GM23248 (cell line): ENCODE measurements around the gene KNCN. TPM values are rescaled to one million over a fixed set of nuclear protein-coding genes. Genes with fewer than 3 reads are reported as not detected.

Source experiments
- DNase-seq: peaks from one replicate; pipeline ENCODE4 v3.0.0-alpha.2; 2015
- H2AFZ ChIP-seq: fragments of 200-600 bp; sonication (generic); 2 replicates; pipeline ENCODE4 v1.6.1; 2016; ENCODE audit warnings: antibody characterized with exemption
- H3F3A ChIP-seq: fragments of 200-600 bp; sonication (generic); 2 replicates; pipeline ENCODE4 v1.6.1; 2016; ENCODE audit warnings: mild to moderate bottlenecking, antibody characterized with exemption, mixed run types; ENCODE audit not compliant: insufficient read depth
- H3K27ac ChIP-seq: fragments of 200-600 bp; sonication (generic); 2 replicates; pipeline ENCODE4 v1.5.1; 2016; ENCODE audit warnings: mild to moderate bottlenecking
- H3K27me3 ChIP-seq: fragments of 200-600 bp; sonication (generic); replicated peaks from 2 replicates; pipeline ENCODE4 v1.6.1; 2016; ENCODE audit warnings: mild to moderate bottlenecking; ENCODE audit not compliant: insufficient read depth
- H3K36me3 ChIP-seq: fragments of 200-600 bp; sonication (generic); 2 replicates; pipeline ENCODE4 v1.6.1; 2016; ENCODE audit warnings: low read depth, mild to moderate bottlenecking
- H3K4me1 ChIP-seq: fragments of 200-600 bp; sonication (generic); 2 replicates; pipeline ENCODE4 v1.6.1; 2016; ENCODE audit warnings: mild to moderate bottlenecking; ENCODE audit not compliant: insufficient read depth
- H3K4me2 ChIP-seq: fragments of 200-600 bp; sonication (generic); one replicate; pipeline ENCODE4 v1.6.1; 2016; ENCODE audit warnings: mild to moderate bottlenecking; ENCODE audit not compliant: unreplicated experiment
- H3K4me3 ChIP-seq: fragments of 200-600 bp; sonication (generic); 2 replicates; pipeline ENCODE4 v1.5.1; 2016; ENCODE audit warnings: mild to moderate bottlenecking
- H3K79me2 ChIP-seq: fragments of 200-600 bp; sonication (generic); 2 replicates; pipeline ENCODE4 v1.6.1; 2016; ENCODE audit warnings: mild to moderate bottlenecking; ENCODE audit not compliant: insufficient read depth
- H3K9ac ChIP-seq: fragments of 200-600 bp; sonication (generic); 2 replicates; pipeline ENCODE4 v1.6.1; 2016; ENCODE audit warnings: mild to moderate bottlenecking
- H3K9me2 ChIP-seq: fragments of 200-600 bp; sonication (generic); 2 replicates; pipeline ENCODE4 v1.6.1; 2016; ENCODE audit warnings: mixed run types, mild to moderate bottlenecking, moderate library complexity; ENCODE audit not compliant: insufficient read depth
- H3K9me3 ChIP-seq: fragments of 200-600 bp; sonication (generic); one replicate; pipeline ENCODE4 v1.6.1; 2017; ENCODE audit warnings: low read depth
- H4K20me1 ChIP-seq: fragments of 200-600 bp; sonication (generic); 2 replicates; pipeline ENCODE4 v1.6.0; 2016; ENCODE audit not compliant: insufficient read depth
- EZH2 ChIP-seq: fragments of 200-600 bp; sonication (generic); IDR thresholded peaks from 2 replicates; pipeline ENCODE4 v1.6.1; 2018; ENCODE audit warnings: antibody characterized with exemption, mild to moderate bottlenecking; ENCODE audit not compliant: insufficient read depth, poor library complexity, severe bottlenecking
- EZH2phosphoT487 ChIP-seq: fragments of 200-600 bp; sonication (generic); IDR thresholded peaks from 2 replicates; pipeline ENCODE4 v1.6.1; 2018; ENCODE audit warnings: antibody characterized with exemption, moderate library complexity, mild to moderate bottlenecking, low read depth; ENCODE audit not compliant: insufficient read depth
- WGBS, 2 experiments: methylation state at CpG; one replicate each; pipeline ENCODE4 v1.1.6; 2015 to 2017; ENCODE audit warnings: low lambda C conversion rate in 2 of 2, low coverage in 1 of 2; ENCODE audit errors: missing lambda C conversion rate in 2 of 2; 5-methylcytosine and 5-hydroxymethylcytosine counted together
- in situ Hi-C: fragments of 300-500 bp; cut with MboI; formaldehyde crosslinking; loops from 2 replicates; pipeline ENCODE4 v1.15.0; 2020
- polyA plus RNA-seq: library from polyadenylated mRNA; unstranded; fragments of >200 nt; fragmentation: Nextera tagmentation; extraction: Ambion mirVana; gene quantifications from 2 replicates; pipeline ENCODE4 v1.2.1, GENCODE V29; 2016
- total RNA-seq: library from RNA; depleted of rRNA; stranded (reverse); fragments of >200 nt; shearing (Covaris generic); gene quantifications from 2 replicates; pipeline ENCODE4 v1.2.3, GENCODE V29; 2014

The KNCN gene
- total and polyA plus RNA-seq, 2 experiments from 2014 or later = not detected

DNA sequence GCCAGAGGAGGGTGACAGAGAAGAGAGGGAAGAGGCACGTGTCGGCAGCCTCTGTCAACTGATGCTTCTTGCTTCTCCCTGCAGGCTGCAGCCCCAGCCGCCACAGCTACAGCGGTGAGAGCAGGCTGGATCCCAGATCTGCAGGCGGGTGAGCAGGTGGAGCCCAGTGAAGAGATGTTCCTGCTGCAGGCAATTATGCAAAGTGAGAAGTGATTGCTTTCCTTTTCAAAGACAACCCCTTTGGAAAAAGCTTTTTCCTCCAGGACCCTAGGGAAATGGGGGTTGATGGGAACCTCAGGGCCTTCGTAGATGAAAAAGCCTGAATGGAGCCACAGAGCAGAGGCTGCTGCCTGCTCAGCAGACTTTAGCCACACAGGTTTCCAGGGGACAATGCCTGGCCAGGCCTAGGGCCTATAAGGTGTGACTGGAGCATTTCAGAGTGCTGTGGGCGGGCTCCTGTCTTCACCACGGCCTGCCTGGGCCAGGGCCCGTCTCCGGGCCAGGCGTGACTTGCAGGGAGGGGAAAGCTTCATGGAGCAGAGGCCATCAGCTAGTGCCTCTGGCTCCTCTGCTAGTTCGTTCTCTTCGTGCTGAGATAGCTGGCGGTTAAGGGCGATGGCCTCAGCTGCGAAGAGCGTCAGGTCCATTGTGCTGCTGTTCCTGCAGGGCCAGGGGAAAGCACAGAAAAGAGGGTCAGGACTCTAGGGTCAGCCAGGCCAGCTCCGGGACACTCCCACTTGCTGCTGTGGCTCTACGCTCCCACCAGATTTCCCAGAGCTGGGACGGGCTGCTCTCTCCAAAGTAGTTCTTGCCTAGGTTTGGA, 6.9 kb upstream of the KNCN start:
- H3K9ac ChIP-seq = no peak overlapping the region
- WGBS, 2 experiments = 89 to 91% methylated on average over 20 of the region's 20 CpGs
- in situ Hi-C loops = no loop called here

DNA sequence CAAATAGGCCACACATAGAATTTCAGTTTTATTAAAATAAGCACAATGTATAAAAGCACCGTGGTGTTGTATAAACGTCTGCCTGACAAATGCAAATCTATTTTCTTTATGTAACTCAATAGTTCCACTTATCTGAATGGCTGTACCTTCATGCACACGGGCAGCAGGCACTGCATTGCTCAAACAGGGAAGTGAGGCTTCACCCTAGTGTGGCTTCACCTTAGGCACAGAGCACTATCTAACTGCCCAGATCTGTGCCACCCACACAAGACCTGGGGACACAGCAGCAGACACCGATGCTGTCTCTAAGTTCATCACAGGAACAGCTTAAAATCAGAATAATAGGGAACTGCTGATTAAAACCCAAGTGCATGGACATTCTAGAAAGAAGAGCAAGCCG, 6.0 kb upstream of the KNCN start:
- whole genome bisulfite sequencing, 2 experiments = 72 to 73% methylated on average over 5 of the region's 5 CpGs
- no peaks in the 10 kb centered on the region for H3K9me3 ChIP-seq
- no peak overlapping the region for H3K4me3 ChIP-seq
- H3K9me2 ChIP-seq = no peaks in the 10 kb centered on the region
- in situ Hi-C loops = no loop called here
- no peak overlapping the region for H3K27ac ChIP-seq
- DNase-seq = no peak
- H2AFZ ChIP-seq = no peak overlapping the region
- peaks cover 8% of the 10 kb centered on the region for H3F3A ChIP-seq
- no peak overlapping the region for H3K9ac ChIP-seq
- no peaks in the 10 kb centered on the region for H3K79me2 ChIP-seq
- TF ChIP-seq EZH2phosphoT487 (no peak), EZH2 (no peak)
- no peaks in the 10 kb centered on the region for H4K20me1 ChIP-seq
- peaks cover 5% of the 10 kb centered on the region; the same call in 1 of the 2 replicates for H3K27me3 ChIP-seq
- H3K4me1 ChIP-seq = peaks cover 6% of the 10 kb centered on the region
- no peak overlapping the region for H3K4me2 ChIP-seq
- H3K36me3 ChIP-seq = no peaks in the 10 kb centered on the region

More for the DNA sequence above, 6.9 kb upstream of the KNCN start:
- Histone ChIP-seq H3K4me1 (peaks cover 6% of the 10 kb centered on the region), H3K27ac (no peak overlapping the region), H3K9me2 (no peaks in the 10 kb centered on the region), H3K79me2 (no peaks in the 10 kb centered on the region), H3K9me3 (no peaks in the 10 kb centered on the region), H2AFZ (no peak overlapping the region), H3K36me3 (no peaks in the 10 kb centered on the region), H3K4me2 (no peak overlapping the region), H3K4me3 (no peak overlapping the region), H3F3A (peaks cover 8% of the 10 kb centered on the region), H3K27me3 (no peaks in the 10 kb centered on the region), H4K20me1 (no peaks in the 10 kb centered on the region)
- DNase-seq = no peak
- TF ChIP-seq EZH2phosphoT487 = no peak
- no peak for TF ChIP-seq EZH2

DNA sequence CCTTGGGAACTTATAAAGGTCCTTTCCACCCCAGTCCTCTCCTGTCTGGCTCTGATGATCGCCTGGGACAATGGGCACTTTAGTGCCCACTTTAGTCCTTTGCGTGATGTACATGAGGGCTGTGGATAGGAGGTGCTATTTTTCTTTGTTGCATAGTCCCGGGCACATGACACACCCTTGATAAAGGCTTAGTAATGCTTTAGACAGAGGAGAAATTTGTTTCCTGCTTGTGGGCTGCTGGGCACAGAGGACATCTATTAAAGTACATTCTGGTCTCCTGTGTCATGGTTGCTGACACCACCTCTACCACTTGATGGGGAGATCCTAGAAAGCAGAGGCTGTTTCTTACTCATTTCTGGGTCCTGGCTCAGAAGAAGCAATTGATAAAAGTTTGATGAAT, 5.4 kb upstream of the KNCN start:
- no peak overlapping the region for H3K9ac ChIP-seq

DNA sequence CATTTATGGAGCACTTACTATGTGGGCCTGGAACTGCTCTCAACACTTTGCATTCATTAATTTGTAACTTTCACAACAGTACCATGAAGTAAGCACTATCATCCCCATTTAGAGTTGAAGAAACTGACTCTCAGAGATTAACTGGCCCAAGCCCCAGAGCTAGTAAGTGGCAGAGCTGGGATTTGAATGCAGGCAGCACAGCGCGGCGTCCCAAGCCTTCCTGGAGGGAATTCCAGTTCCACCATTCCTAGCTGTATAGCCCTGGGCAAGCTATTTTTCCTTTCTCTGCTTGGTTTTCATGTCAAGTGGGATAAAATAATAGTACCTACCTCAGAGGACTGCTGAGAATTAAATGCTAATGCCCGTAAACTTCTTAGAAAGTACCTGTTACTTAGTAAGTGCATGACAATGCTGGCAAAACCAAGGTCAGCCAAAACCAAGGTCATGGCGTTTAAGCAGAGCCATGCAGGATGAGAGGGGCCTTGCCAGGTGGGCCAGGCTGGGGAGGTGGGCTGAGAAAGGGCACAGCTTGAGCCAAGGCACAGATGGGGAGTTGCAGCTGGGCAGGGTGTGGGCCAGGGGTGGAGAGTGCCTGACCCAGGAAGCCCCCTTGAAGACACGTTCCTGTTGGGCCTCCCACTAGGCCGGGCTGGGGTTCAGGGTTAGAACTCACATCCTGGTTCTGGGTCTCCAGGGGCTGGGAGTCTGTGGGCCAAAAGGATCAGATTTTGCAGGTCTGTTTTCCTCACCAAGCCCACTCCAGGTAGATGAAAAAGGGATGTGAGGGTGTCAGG, 4.6 kb upstream of the KNCN start:
- in situ Hi-C loops = no loop called here
- Histone ChIP-seq H3K9me2 (no peaks in the 10 kb centered on the region), H4K20me1 (no peaks in the 10 kb centered on the region), H3K27ac (no peak overlapping the region), H3K27me3 (peaks cover 13% of the 10 kb centered on the region; the same call in 1 of the 2 replicates), H3K9me3 (no peaks in the 10 kb centered on the region), H3F3A (peaks cover 8% of the 10 kb centered on the region), H3K4me1 (peaks cover 6% of the 10 kb centered on the region), H3K4me3 (no peak overlapping the region), H3K79me2 (no peaks in the 10 kb centered on the region), H3K4me2 (no peak overlapping the region), H2AFZ (no peak overlapping the region), H3K9ac (no peak overlapping the region), H3K36me3 (no peaks in the 10 kb centered on the region)
- TF ChIP-seq EZH2 (no peak), EZH2phosphoT487 (no peak)
- 84 to 89% methylated on average over 7 of the region's 7 CpGs for WGBS, 2 experiments
- DNase-seq = no peak

More for the DNA sequence above, 5.4 kb upstream of the KNCN start:
- TF ChIP-seq EZH2 (no peak), EZH2phosphoT487 (peak; percentile 69; the same call in 1 of the 2 replicates)
- no peak overlapping the region for H3K27ac ChIP-seq
- no peaks in the 10 kb centered on the region for H3K9me2 ChIP-seq
- 31 to 40% methylated on average over 3 of the region's 3 CpGs for WGBS, 2 experiments
- peaks cover 8% of the 10 kb centered on the region for H3F3A ChIP-seq
- no peak overlapping the region for H2AFZ ChIP-seq
- in situ Hi-C loops = no loop called here
- H3K4me2 ChIP-seq = no peak overlapping the region
- no peaks in the 10 kb centered on the region for H4K20me1 ChIP-seq
- no peaks in the 10 kb centered on the region for H3K9me3 ChIP-seq
- no peak overlapping the region for H3K4me3 ChIP-seq
- H3K79me2 ChIP-seq = no peaks in the 10 kb centered on the region
- H3K4me1 ChIP-seq = peaks cover 6% of the 10 kb centered on the region
- H3K27me3 ChIP-seq = peaks cover 5% of the 10 kb centered on the region; the same call in 1 of the 2 replicates
- DNase-seq = peak; percentile 88
- no peaks in the 10 kb centered on the region for H3K36me3 ChIP-seq
